K562 (cell line): ENCODE data around the gene IQCN. TPM values are rescaled to one million over a fixed set of nuclear protein-coding genes. Genes with fewer than 3 reads are reported as not detected.

Experiments used
- ARID2 ChIP-seq: fragments of 450-650 bp; IDR thresholded peaks from 2 replicates; pipeline ENCODE4 v1.6.1; 2017; ENCODE audit warnings: antibody characterized with exemption, mild to moderate bottlenecking
- CLOCK ChIP-seq: fragments of 250-450 bp; sonication (Bioruptor Pico); IDR thresholded peaks from 2 replicates; pipeline ENCODE4 v1.4.0; 2020; ENCODE audit warnings: mild to moderate bottlenecking, moderate library complexity, borderline replicate concordance
- E2F3 ChIP-seq: fragments of 250-450 bp; sonication (Bioruptor Pico); IDR thresholded peaks from 2 replicates; pipeline ENCODE4 v1.4.0; 2020; ENCODE audit warnings: mild to moderate bottlenecking
- FOXA1 ChIP-seq: fragments of 450-650 bp; IDR thresholded peaks from 2 replicates; pipeline ENCODE4 v1.6.1; 2016; ENCODE audit warnings: mild to moderate bottlenecking, borderline replicate concordance
- JUNB ChIP-seq: fragments of 450-650 bp; formaldehyde crosslinking; conservative IDR thresholded peaks from 2 replicates; pipeline ENCODE4 v1.4.0; 2020; ENCODE audit warnings: mild to moderate bottlenecking
- LEF1 ChIP-seq: fragments of 450-650 bp; IDR thresholded peaks from 2 replicates; pipeline ENCODE4 v1.6.1; 2016; ENCODE audit warnings: mild to moderate bottlenecking
- PKNOX1 ChIP-seq: fragments of 450-650 bp; IDR thresholded peaks from 2 replicates; pipeline ENCODE4 v1.6.1; 2016
- POLR2B ChIP-seq: fragments of 450-650 bp; IDR thresholded peaks from 2 replicates; pipeline ENCODE4 v1.6.1; 2018; ENCODE audit warnings: low read depth; ENCODE audit not compliant: partially characterized antibody
- POU5F1 ChIP-seq: fragments of 150-350 bp; IDR thresholded peaks from 2 replicates; pipeline ENCODE4 v1.6.1; 2014; ENCODE audit warnings: borderline replicate concordance, low read length, low read depth, mild to moderate bottlenecking; ENCODE audit not compliant: partially characterized antibody
- RFX5 ChIP-seq: IDR thresholded peaks from 2 replicates; pipeline ENCODE4 v1.6.1; 2011; ENCODE audit warnings: low read depth, mild to moderate bottlenecking, improper control_type of control experiment, low read length
- RUNX1 ChIP-seq: sonication (generic); IDR thresholded peaks from 2 replicates; pipeline ENCODE4 v1.6.1; 2016; ENCODE audit warnings: antibody characterized with exemption, low read depth
- TAF1 ChIP-seq: IDR thresholded peaks from 2 replicates; pipeline ENCODE4 v1.6.1; 2011; ENCODE audit warnings: mild to moderate bottlenecking, low read length, moderate library complexity; ENCODE audit not compliant: insufficient read depth, control insufficient read depth, severe bottlenecking; ENCODE audit errors: extremely low read depth
- TAL1 ChIP-seq: fragments of 450-650 bp; IDR thresholded peaks from 2 replicates; pipeline ENCODE4 v1.6.1; 2016; ENCODE audit warnings: mild to moderate bottlenecking
- TRIM24 ChIP-seq, 2 experiments: fragments of 450-650 bp; IDR thresholded peaks; 2 replicates each; pipeline ENCODE4 v1.6.1; 2016
- ZNF143 ChIP-seq: sonication (generic); formaldehyde crosslinking; IDR thresholded peaks from 2 replicates; pipeline ENCODE4 v1.9.0; 2022; ENCODE audit warnings: mild to moderate bottlenecking, missing genetic modification reagents
- ZNF212 ChIP-seq: fragments of 450-650 bp; formaldehyde crosslinking; IDR thresholded peaks from 2 replicates; pipeline ENCODE4 v1.4.0; 2020; ENCODE audit warnings: mild to moderate bottlenecking
- ZNF347 ChIP-seq: fragments of 450-650 bp; formaldehyde crosslinking; IDR thresholded peaks from 2 replicates; pipeline ENCODE4 v1.4.0; 2020; ENCODE audit warnings: low read depth, mild to moderate bottlenecking, moderate library complexity
- ZNF707 ChIP-seq: fragments of 250-450 bp; sonication (Bioruptor Pico); conservative IDR thresholded peaks from 2 replicates; pipeline ENCODE4 v1.8.0; 2022; ENCODE audit warnings: inconsistent platforms, mild to moderate bottlenecking, moderate library complexity
- ZNF717 ChIP-seq: fragments of 250-450 bp; sonication (Bioruptor Pico); IDR thresholded peaks from 2 replicates; pipeline ENCODE4 v1.5.0; 2021
- ZNF76 ChIP-seq: fragments of 250-450 bp; sonication (Bioruptor Pico); IDR thresholded peaks from 2 replicates; pipeline ENCODE4 v1.4.0; 2020; ENCODE audit warnings: mild to moderate bottlenecking, moderate library complexity, borderline replicate concordance
- polyA plus RNA-seq, 8 experiments: library from polyadenylated mRNA; depleted of rRNA in 4 of 8; stranded (reverse) in 5 of 8; unstranded in 3 of 8; fragments of >200 nt; fragmentation: Nextera tagmentation in 2 of 8; fragmentation: Illumina TruSeq in 1 of 8; extraction: Ambion mirVana in 2 of 8; extraction: Trizol in 1 of 8; gene quantifications; 2 replicates each; pipeline versions ENCODE4 v1.2.1 to v1.2.3, GENCODE V29; 2011 to 2014; ENCODE audit warnings: inconsistent platforms in 1 of 8, missing spikeins in 1 of 8
- total RNA-seq, 7 experiments: library from RNA; depleted of rRNA in 6 of 7; stranded (reverse); fragments of >200 nt in 6 of 7; fragmentation: Illumina TruSeq in 2 of 7; extraction: Trizol in 2 of 7; gene quantifications; 2 replicates each; pipeline versions ENCODE4 v1.2.1 to v1.2.3, GENCODE V29; 2011 to 2021; ENCODE audit warnings: low replicate concordance in 1 of 7
- TF ChIP-seq, protein P1 (sequence below): fragments of 250-450 bp; sonication (Bioruptor Pico); IDR thresholded peaks from 2 replicates; pipeline ENCODE4 v1.9.0; 2021; ENCODE audit warnings: mild to moderate bottlenecking
- TF ChIP-seq, protein P2 (sequence below): fragments of 200-800 bp; sonication (Bioruptor generic); IDR thresholded peaks from 2 replicates; pipeline ENCODE4 v1.6.1; 2017; ENCODE audit warnings: missing genetic modification characterization, missing compliant biosample characterization
- TF ChIP-seq, protein P3 (sequence below): sonication (generic); formaldehyde crosslinking; IDR thresholded peaks from 2 replicates; pipeline ENCODE4 v1.8.0; 2022; ENCODE audit warnings: missing genetic modification reagents, mild to moderate bottlenecking, moderate library complexity, borderline replicate concordance

Gene IQCN
- total and polyA plus RNA-seq, 9 of the 15 experiments (the other 6 are each of a cell fraction or from before 2014, with no cell fraction given): 0.01 to 0.07 (median 0.04) TPM; not detected in 3

- TF ChIP-seq ZNF143 (CRISPR knock-in tag) (no peak), PKNOX1 (no peak), POU5F1 (no peak), CLOCK (CRISPR knock-in tag) (no peak), FOXA1 (no peak), RUNX1 (no peak), ZNF707 (no peak), ZNF717 (CRISPR knock-in tag) (no peak), POLR2B (peak; percentile 55), LEF1 (no peak), ARID2 (no peak), E2F3 (CRISPR knock-in tag) (no peak), ZNF76 (CRISPR knock-in tag) (no peak), TAF1 (peak; percentile 58), TAL1 (no peak), ZNF212 (CRISPR knock-in tag) (no peak), ZNF347 (CRISPR knock-in tag) (no peak), JUNB (no peak), RFX5 (no peak), TRIM24 (IDR thresholded peaks at IDR 0.05) (no peak)
- TF ChIP-seq, protein P1, sequence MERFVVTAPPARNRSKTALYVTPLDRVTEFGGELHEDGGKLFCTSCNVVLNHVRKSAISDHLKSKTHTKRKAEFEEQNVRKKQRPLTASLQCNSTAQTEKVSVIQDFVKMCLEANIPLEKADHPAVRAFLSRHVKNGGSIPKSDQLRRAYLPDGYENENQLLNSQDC (CRISPR knock-in tag): no peak
- TF ChIP-seq, protein P2, sequence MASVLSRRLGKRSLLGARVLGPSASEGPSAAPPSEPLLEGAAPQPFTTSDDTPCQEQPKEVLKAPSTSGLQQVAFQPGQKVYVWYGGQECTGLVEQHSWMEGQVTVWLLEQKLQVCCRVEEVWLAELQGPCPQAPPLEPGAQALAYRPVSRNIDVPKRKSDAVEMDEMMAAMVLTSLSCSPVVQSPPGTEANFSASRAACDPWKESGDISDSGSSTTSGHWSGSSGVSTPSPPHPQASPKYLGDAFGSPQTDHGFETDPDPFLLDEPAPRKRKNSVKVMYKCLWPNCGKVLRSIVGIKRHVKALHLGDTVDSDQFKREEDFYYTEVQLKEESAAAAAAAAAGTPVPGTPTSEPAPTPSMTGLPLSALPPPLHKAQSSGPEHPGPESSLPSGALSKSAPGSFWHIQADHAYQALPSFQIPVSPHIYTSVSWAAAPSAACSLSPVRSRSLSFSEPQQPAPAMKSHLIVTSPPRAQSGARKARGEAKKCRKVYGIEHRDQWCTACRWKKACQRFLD (CRISPR knock-in tag): no peak
- TF ChIP-seq, protein P3, sequence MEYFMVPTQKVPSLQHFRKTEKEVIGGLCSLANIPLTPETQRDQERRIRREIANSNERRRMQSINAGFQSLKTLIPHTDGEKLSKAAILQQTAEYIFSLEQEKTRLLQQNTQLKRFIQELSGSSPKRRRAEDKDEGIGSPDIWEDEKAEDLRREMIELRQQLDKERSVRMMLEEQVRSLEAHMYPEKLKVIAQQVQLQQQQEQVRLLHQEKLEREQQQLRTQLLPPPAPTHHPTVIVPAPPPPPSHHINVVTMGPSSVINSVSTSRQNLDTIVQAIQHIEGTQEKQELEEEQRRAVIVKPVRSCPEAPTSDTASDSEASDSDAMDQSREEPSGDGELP (CRISPR knock-in tag): peak; percentile 83
Measured at GRCh38 chr19:18280247-18281081, 6.2 kb upstream of the IQCN start (continued).
